ENCODE measurements around the gene BCAR3.

Gene BCAR3

GRCh38 chr1:93635614-93636543 lies 45.8 kb downstream of the BCAR3 start:
- no peak for DNase-seq

- DNase-seq, result no peak
Observed at GRCh38 chr1:93633313-93633712, 48.3 kb downstream of the BCAR3 start.

GRCh38 chr1:93631626-93632365 lies 49.8 kb downstream of the BCAR3 start:
- no peak for DNase-seq

GRCh38 chr1:93630168-93630567 lies 51.5 kb downstream of the BCAR3 start:
- DNase-seq, result no peak

- peak; percentile 52 for DNase-seq
Observed at GRCh38 chr1:93629101-93630059, 52.3 kb downstream of the BCAR3 start.

GRCh38 chr1:93628681-93629080 lies 53.0 kb downstream of the BCAR3 start:
- DNase-seq, result no peak

GRCh38 chr1:93625582-93626327 lies 55.9 kb downstream of the BCAR3 start:
- DNase-seq, result no peak

- DNase-seq, result no peak
Observed at GRCh38 chr1:93623875-93624274, 57.8 kb downstream of the BCAR3 start.

- no peak for DNase-seq
Observed at GRCh38 chr1:93623436-93623835, 58.2 kb downstream of the BCAR3 start.

- DNase-seq, result no peak
Observed at GRCh38 chr1:93621246-93621645, 60.4 kb downstream of the BCAR3 start.

- DNase-seq, result no peak
Observed at GRCh38 chr1:93620841-93621210, 60.8 kb downstream of the BCAR3 start.

- no peak for DNase-seq
Observed at GRCh38 chr1:93620172-93620840, 61.3 kb downstream of the BCAR3 start.

- DNase-seq, result no peak
Observed at GRCh38 chr1:93619507-93620171, 62.0 kb downstream of the BCAR3 start.

- DNase-seq, result no peak
Observed at GRCh38 chr1:93617670-93618499, 63.8 kb downstream of the BCAR3 start.

- peak; percentile 50 for DNase-seq
Observed at GRCh38 chr1:93616996-93617669, 64.5 kb downstream of the BCAR3 start.

- no peak for DNase-seq
Observed at GRCh38 chr1:93616221-93616995, 65.2 kb downstream of the BCAR3 start.

GRCh38 chr1:93615582-93616150 lies 66.0 kb downstream of the BCAR3 start:
- no peak for DNase-seq

GRCh38 chr1:93614986-93615581 lies 66.6 kb downstream of the BCAR3 start:
- no peak for DNase-seq
